ENCODE results near the gene KCNMB2. TPM values are rescaled to one million over a fixed set of nuclear protein-coding genes. Genes with fewer than 3 reads are reported as not detected.
"Not testable (repeated sequence)": the region's sequence is repeated elsewhere in the genome, so short reads cannot be mapped to it uniquely, and the experiment has no call there.

The KCNMB2 gene
- total and polyA plus RNA-seq, 2 donors: 0.06 to 6.1 TPM

DNA sequence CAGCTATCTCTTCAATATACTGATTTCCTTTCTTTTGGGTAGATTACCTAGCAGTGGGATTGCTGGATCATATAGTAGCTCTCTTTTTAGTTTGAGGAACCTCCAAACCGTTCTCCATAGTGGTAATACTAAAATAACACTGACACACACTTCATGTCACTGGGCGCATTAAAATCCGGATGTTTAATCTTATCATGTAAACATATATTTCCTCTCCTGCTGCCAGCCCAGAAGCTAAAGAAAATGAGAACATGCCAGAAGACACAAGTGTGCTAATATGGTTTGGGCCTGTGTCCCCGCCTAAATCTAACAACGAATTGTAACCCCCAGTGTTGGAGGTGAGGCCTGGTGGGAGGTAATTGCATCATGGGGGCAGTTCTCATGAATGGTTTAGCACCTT, 23.6 kb upstream of the KCNMB2 start:
- DNase-seq (ENCODE audit: extremely low spot score): no peak
- Histone ChIP-seq H3K4me1 (ENCODE audit: insufficient read depth) (no peaks in the 10 kb centered on the region), H3K4me3 (ENCODE audit: low read depth, low read length) (no peak overlapping the region), H3K36me3 (ENCODE audit: insufficient read depth) (no peaks in the 10 kb centered on the region), H3K27ac (ENCODE audit: low read depth) (no peak overlapping the region)
- 72% methylated on average over 5 of the region's 5 CpGs for WGBS

DNA sequence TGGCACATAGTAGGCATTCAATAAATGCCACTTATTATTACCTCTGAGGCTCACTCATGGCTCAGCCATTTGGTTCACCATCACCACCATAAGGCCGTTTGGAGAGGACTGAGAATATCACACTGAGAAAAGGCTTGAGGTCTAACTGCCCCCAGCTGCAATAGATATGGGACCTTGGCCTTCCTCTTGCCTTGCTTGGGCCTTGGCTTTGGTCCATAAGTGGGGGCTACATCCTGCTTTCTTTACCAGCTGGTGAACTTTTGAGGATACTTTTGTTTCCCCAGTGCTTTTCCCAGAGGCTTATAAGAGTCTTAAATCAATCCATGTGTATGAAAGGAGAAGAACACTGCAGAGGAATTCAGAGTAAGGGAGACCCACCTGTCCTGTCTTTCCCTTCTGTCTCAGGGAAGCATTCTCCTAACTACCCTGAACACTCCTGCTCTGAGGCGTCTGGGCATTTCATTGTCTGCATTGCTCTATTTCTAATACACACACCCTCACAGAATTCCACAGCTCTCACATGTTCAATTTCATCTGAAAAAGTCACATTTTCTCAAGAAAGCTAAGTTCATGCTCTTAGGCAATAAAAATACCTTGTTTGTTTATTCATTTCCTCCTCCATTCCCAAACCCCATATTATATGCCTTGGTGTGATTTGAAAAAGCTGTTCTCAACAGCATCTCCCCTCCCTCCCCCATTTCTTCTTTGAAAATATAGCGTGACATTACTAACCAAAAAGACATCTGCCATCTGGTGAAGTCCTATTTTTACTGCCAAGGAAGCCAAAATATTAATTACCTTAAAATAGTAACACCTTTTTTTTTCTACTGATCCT, 22.5 kb upstream of the KCNMB2 start:
- H3K4me3 ChIP-seq (ENCODE audit: low read depth, low read length): no peak overlapping the region
- WGBS: 64% methylated on average over 3 of the region's 3 CpGs
- no peak overlapping the region for H3K27ac ChIP-seq (ENCODE audit: low read depth)
- no peaks in the 10 kb centered on the region for H3K36me3 ChIP-seq (ENCODE audit: insufficient read depth)
- no peaks in the 10 kb centered on the region for H3K4me1 ChIP-seq (ENCODE audit: insufficient read depth)
- no peak for DNase-seq (ENCODE audit: extremely low spot score)

DNA sequence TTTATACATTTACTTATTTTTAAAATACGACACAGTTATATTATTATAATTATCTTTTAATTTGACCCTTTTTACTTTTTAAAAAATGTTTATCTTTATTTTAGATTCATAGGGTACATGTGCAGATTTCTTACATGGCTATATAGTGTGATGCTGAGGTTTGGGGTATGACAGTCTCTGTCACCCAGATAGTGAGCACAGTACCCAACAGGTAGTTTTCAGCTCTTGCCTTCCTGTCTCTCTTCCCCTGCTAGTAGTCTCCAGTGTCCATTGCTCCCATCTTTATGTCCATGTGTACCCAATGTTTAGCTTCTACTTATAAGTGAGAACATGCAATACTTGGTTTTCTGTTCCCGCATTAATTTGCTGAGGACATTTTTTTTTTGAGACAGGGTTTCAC, 21.8 kb upstream of the KCNMB2 start:
- Histone ChIP-seq H3K27ac (ENCODE audit: low read depth) (no peak overlapping the region), H3K4me1 (ENCODE audit: insufficient read depth) (no peaks in the 10 kb centered on the region), H3K4me3 (ENCODE audit: low read depth, low read length) (no peak overlapping the region), H3K36me3 (ENCODE audit: insufficient read depth) (no peaks in the 10 kb centered on the region)
- 92% methylated on average over 2 of the region's 2 CpGs for WGBS
- no peak for DNase-seq (ENCODE audit: extremely low spot score)

DNA sequence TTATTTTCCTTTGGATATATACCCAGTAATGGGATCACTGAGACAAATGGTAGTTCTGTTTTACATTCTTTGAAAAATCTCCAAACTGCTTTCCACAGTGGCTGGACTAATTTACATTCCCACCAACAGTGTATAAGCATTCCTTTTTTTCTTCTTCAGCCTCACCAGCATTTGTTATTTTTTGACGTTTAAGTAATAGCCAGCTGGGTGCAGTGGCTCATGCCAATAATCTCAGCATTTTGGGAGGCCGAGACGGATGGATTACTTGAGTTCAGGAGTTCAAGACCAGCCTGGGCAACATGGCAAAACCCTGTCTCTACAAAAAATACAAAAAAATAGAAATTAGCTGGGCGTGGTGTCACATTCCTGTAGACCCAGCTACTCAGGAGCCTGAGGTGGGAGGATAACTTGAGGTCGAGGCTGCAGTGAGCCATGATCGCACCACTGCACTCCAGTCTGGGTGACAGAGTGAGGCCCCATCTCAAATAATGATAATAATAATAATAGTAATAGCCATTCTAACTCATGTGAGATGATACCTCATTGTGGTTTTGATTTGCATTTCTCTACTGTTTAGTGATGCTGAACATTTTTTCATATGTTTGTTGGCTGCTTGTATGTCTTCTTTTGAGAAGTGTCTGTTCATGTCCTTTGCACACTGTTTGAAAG, 21.0 kb upstream of the KCNMB2 start:
- not testable (repeated sequence) for H3K27ac ChIP-seq (ENCODE audit: low read depth); DNase-seq (ENCODE audit: extremely low spot score); H3K4me3 ChIP-seq (ENCODE audit: low read depth, low read length); H3K36me3 ChIP-seq (ENCODE audit: insufficient read depth); H3K4me1 ChIP-seq (ENCODE audit: insufficient read depth)
- WGBS: 76% methylated on average over 6 of the region's 6 CpGs

DNA sequence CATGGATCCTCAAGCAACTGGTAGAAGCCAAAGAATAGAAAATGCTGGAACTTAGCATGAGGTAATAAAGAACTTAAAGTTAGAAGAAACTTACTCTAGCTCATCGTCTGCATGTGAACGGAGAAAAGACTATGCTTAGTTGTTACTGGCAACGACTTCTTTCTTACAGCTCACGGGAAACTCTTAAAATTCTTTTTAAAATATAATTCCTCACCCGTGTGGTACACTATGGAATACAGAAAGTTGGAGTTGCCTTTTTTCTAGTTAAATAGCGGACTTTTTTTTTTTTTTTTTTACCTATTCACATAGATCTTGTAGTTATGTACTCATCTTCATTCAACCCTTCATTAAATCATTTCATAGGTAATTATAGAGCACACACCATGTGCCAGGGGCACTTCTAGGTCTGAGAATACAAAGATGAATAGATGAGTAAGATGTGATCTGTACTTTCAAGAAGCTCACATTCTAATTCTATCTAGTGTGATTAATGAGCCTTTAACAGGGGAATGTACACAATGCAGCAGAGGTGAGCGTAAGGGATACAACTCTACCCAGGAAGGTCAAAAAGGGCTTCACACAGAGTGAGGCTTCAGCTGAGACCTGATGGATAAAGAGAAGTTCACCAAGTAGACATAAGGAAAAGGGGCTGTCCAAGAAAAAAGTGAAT, 18.4 kb upstream of the KCNMB2 start:
- H3K27ac ChIP-seq (ENCODE audit: low read depth): no peak overlapping the region
- WGBS: 94% methylated on average over 7 of the region's 7 CpGs
- DNase-seq (ENCODE audit: extremely low spot score): no peak
- no peaks in the 10 kb centered on the region for H3K36me3 ChIP-seq (ENCODE audit: insufficient read depth)
- H3K4me3 ChIP-seq (ENCODE audit: low read depth, low read length): no peak overlapping the region
- no peaks in the 10 kb centered on the region for H3K4me1 ChIP-seq (ENCODE audit: insufficient read depth)

DNA sequence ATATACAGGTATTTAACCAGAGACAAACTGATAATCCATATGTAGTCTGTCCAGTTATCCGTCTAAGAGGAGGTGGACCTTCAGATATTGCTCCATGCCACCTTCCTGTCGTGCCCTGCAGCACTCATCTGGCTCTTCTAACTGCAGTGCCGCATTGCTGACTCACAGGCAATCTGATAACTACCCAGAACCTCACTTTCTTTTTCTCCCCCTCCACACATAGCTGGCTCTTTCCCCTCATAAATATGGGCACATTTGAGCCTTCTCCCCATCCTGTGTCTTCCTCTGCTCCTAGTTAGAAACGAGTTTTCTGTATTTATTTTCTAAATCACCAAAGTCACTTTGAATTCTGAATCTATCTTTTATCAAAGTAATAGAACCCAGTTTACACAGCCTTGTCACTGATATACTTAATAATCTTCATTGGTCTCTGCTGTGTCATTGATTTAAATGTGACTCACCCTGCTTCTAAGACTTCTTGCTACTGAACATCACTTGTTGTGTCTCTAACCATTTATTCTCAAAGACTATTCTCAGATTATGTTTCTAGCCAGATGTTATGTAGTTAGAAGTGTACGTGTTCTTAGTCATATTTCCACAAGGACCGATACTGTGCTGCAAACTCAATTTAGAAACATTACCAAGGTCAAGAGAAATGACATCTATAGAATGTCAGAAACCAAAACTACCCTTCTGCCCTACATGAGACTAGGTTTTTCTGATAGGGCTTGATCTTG, 17.4 kb upstream of the KCNMB2 start:
- Histone ChIP-seq H3K4me3 (ENCODE audit: low read depth, low read length) (no peak overlapping the region), H3K27ac (ENCODE audit: low read depth) (no peak overlapping the region), H3K36me3 (ENCODE audit: insufficient read depth) (no peaks in the 10 kb centered on the region), H3K4me1 (ENCODE audit: insufficient read depth) (no peaks in the 10 kb centered on the region)
- 79% methylated on average over 6 of the region's 6 CpGs for WGBS
- DNase-seq (ENCODE audit: extremely low spot score): no peak

DNA sequence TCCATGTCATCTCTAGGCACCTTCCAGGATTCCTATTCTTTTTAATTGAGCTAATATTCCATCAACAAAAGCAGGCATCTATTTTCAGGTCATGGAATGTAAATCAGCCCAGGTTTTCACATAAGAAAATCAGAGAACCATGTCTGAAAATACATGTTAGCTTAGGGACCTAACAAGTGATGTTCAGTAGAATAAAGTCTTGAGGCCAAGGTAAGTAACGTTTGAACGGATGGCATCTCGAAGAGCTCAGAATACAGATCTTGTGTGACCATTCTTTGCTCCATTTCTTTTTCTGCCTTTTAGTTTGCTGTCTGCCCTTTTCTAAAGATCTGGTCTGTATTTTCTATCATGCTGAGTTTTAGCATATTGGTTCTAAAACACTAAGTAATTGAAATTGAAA, 16.5 kb upstream of the KCNMB2 start:
- no peaks in the 10 kb centered on the region for H3K4me1 ChIP-seq (ENCODE audit: insufficient read depth)
- H3K36me3 ChIP-seq (ENCODE audit: insufficient read depth): no peaks in the 10 kb centered on the region
- no peak overlapping the region for H3K27ac ChIP-seq (ENCODE audit: low read depth)
- no peak for DNase-seq (ENCODE audit: extremely low spot score)
- WGBS: 97% methylated on average over 3 of the region's 3 CpGs
- no peak overlapping the region for H3K4me3 ChIP-seq (ENCODE audit: low read depth, low read length)

DNA sequence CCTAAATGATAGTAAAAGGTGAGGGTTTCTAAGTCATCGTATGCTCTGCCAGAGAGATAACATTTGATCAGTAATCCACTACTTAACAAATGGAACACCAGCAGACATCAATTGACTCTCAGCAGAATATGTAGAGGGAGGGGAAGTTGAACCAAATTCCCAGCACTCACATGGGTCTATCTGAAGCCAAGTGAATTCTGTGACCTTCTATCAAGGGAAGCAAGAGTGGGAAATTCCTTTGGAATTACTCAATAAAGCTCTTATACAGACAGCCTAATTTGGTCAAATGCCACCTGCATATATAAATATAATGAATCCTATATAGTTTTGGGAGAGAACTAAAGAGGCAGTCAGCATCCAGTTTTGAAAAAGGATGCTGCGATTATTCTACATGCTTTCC, 15.8 kb upstream of the KCNMB2 start:
- Histone ChIP-seq H3K4me1 (ENCODE audit: insufficient read depth) (no peaks in the 10 kb centered on the region), H3K4me3 (ENCODE audit: low read depth, low read length) (no peak overlapping the region), H3K36me3 (ENCODE audit: insufficient read depth) (no peaks in the 10 kb centered on the region), H3K27ac (ENCODE audit: low read depth) (no peak overlapping the region)
- no peak for DNase-seq (ENCODE audit: extremely low spot score)
- WGBS: 89% methylated on average over 2 of the region's 2 CpGs

DNA sequence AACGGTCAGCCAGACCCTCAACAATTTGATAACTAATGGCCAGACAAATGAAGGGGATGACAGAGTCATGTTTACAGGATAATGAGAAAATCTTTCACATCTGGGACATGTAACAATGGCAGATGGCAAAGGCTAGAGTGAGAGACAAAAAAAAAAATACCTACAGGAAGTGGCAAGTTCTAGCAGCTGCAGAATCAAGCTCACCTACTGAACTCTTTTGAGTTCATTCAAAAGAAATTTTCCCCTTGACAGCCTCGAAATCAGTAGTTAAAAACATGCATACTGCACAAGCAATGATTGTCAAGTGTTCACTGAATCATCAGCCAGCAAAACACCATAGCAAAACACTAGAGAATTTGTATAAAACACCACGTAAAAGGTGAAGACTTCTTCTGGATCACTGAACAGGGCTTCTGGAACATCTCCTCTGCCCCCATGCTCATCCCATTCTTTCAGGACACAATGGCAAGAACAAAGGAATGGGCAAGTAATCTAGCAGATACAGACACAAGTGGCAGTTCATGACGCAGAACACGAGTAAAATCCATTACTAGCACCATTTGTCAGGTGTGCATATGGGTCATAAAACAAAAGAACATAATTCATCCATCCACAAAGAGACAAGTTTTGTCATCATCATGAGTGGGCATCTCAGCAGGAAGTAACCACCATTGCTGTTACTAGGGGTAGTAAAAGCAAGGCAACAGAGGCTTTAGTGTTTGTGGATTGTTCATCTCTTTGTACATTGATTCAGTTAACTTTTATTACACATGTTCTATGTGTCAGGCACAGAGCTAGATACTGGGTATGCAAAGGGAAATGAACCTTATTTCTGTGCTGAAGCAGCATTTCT, 13.8 kb upstream of the KCNMB2 start:
- no peak overlapping the region for H3K4me3 ChIP-seq (ENCODE audit: low read depth, low read length)
- H3K27ac ChIP-seq (ENCODE audit: low read depth): no peak overlapping the region
- H3K4me1 ChIP-seq (ENCODE audit: insufficient read depth): no peaks in the 10 kb centered on the region
- no peaks in the 10 kb centered on the region for H3K36me3 ChIP-seq (ENCODE audit: insufficient read depth)
- DNase-seq (ENCODE audit: extremely low spot score): no peak
- 88% methylated on average over 5 of the region's 5 CpGs for WGBS

DNA sequence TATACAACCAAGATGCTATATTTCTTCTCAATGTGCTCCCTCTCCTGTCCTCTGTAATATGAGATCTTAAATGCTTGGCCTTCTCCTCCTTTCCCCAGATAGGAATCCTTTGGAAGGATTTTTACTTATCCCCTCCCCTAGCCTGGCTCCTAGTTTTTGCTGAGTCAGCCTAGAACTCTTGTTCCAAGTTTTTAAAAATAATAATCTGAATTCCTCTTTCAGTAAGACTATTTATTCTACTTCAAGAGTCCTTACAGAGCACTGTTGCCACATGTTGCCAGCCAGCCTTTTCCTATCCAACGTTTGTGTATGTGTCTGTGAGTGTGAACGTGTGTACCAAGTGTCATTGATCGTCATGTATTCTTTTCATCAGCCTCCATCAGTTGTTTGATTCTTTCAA, 11.0 kb upstream of the KCNMB2 start:
- no peaks in the 10 kb centered on the region for H3K36me3 ChIP-seq (ENCODE audit: insufficient read depth)
- DNase-seq (ENCODE audit: extremely low spot score): no peak
- WGBS: 50% methylated on average over 3 of the region's 3 CpGs
- H3K27ac ChIP-seq (ENCODE audit: low read depth): no peak overlapping the region
- H3K4me1 ChIP-seq (ENCODE audit: insufficient read depth): no peaks in the 10 kb centered on the region
- H3K4me3 ChIP-seq (ENCODE audit: low read depth, low read length): no peak overlapping the region

DNA sequence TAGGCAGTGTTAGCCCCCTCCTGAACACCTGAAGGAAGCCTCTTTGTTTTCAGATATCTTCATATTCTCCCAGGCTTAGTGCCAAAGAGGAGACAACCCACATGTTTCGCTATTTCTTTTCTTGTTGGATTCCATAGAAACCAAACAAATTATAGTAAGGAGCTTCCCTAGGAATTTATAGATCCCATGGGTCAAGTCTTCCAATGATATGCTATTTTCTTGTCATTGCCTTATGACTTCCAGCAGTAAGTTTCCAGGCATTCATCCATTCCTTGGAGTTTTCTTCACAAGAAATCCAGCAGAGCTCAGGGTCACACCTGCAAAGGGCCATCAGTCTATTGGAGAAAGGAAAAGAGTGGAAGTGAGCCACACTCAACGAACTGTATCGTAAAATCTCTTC, 9.9 kb upstream of the KCNMB2 start:
- no peak overlapping the region for H3K27ac ChIP-seq (ENCODE audit: low read depth)
- no peak for DNase-seq (ENCODE audit: extremely low spot score)
- no peaks in the 10 kb centered on the region for H3K4me1 ChIP-seq (ENCODE audit: insufficient read depth)
- H3K36me3 ChIP-seq (ENCODE audit: insufficient read depth): no peaks in the 10 kb centered on the region
- WGBS: 81% methylated on average over 3 of the region's 3 CpGs
- H3K4me3 ChIP-seq (ENCODE audit: low read depth, low read length): no peak overlapping the region

DNA sequence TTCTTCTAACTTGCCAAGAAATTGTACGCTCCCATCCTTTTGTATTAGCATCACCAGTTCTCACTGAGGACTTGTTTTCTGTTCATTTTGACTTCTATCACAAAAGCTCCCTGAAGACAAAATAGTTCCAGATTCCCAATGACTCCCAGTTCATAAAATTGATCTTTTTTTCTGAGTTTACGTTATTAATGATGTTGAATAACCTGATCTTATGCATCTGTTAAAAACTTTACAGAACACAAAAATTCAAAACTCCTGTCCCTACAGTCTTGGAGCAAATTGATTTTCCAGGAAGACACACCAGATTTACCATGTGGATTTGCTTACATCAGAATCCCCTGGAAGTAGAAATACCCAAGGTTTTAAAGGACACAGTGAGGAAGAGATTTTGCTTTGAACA, 8.3 kb upstream of the KCNMB2 start:
- H3K36me3 ChIP-seq (ENCODE audit: insufficient read depth): no peaks in the 10 kb centered on the region
- H3K4me1 ChIP-seq (ENCODE audit: insufficient read depth): no peaks in the 10 kb centered on the region
- H3K27ac ChIP-seq (ENCODE audit: low read depth): no peak overlapping the region
- DNase-seq (ENCODE audit: extremely low spot score): no peak
- WGBS: 93% methylated on average over 2 of the region's 2 CpGs
- H3K4me3 ChIP-seq (ENCODE audit: low read depth, low read length): no peak overlapping the region
